ENCODE results near the gene PHLDB1.

DNA sequence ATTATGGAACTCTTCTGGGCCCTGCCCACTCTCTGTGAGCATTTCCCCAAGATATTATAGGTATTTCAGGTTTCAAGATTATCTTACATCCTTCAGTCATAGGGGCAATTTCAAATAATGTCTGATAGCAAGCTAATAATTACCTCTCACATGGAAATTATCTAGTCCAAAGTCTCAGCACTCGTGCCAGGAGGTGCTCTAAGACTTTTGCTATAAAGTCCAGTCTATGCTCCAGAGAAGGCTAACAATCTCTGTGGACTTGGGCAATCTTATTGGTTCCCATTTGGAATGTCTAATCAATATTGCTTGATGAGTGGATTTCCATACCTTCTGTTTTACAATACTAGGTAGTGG is 66.6 kb downstream of the PHLDB1 start:
- TF ChIP-seq CTCF (IDR thresholded peaks at IDR 0.05; ENCODE audit: borderline replicate concordance, extremely low read depth, low read length, poor library complexity, severe bottlenecking) = no peak
- no peak for TF ChIP-seq EZH2 (IDR thresholded peaks at IDR 0.05; ENCODE audit: borderline replicate concordance, low read depth, low read length, severe bottlenecking)

Measured in DND-41 (cell line).